Stomach (tissue), 4 donors: Measurements from ENCODE around the gene TMEM87B.

ENCODE experiments used
- CTCF ChIP-seq, 7 experiments: fragments of 450-650 bp in 4 of 7; fragments of 200-600 bp in 3 of 7; sonication (generic) in 3 of 7; IDR thresholded peaks; one replicate each; pipeline ENCODE4 v1.5.1; 2016 to 2019; ENCODE audit warnings: antibody characterized with exemption in 7 of 7, control low read depth in 2 of 7, mild to moderate bottlenecking in 1 of 7
- POLR2A ChIP-seq, 4 donors: fragments of 450-650 bp; IDR thresholded peaks; one replicate each; pipeline ENCODE4 v1.6.1; 2016; ENCODE audit warnings: antibody characterized with exemption in 4 of 4, control low read depth in 2 of 4, mild to moderate bottlenecking in 1 of 4, moderate library complexity in 1 of 4

GRCh38 chr2:112029164-112029563 lies 25.9 kb upstream of the TMEM87B start:
- no peak for TF ChIP-seq CTCF (IDR thresholded peaks at IDR 0.05)
- TF ChIP-seq POLR2A (IDR thresholded peaks at IDR 0.05) = no peak
